ENCODE results near the gene DLK1. TPM values are rescaled to one million over a fixed set of nuclear protein-coding genes. Genes with fewer than 3 reads are reported as not detected.
A peak's percentile ranks its signal among the peaks of the same experiment; 100 is the strongest.

The DLK1 gene
- total and polyA plus RNA-seq, 2 of the 13 experiments (the other 11 are each of a cell fraction or from before 2014, with no cell fraction given), result 95.5 to 312 TPM

GRCh38 chr14:100679707-100680438, 46.8 kb upstream of the DLK1 start (continued):
- TF ChIP-seq ZNF318 (CRISPR knock-in tag; IDR thresholded peaks at IDR 0.05) (peak; percentile 65), ZNF282 (IDR thresholded peaks at IDR 0.05; ENCODE audit: partially characterized antibody) (no peak), ZNF234 (CRISPR knock-in tag; conservative IDR thresholded peaks at IDR 0.05) (no peak), NFAT5 (CRISPR knock-in tag; IDR thresholded peaks at IDR 0.05) (no peak), AGO1 (IDR thresholded peaks at IDR 0.05; ENCODE audit: low read depth, low read length, poor library complexity, severe bottlenecking) (no peak), ZNF589 (CRISPR knock-in tag; conservative IDR thresholded peaks at IDR 0.05) (0 out of 2 replicates have a peak, but pooled peaks have one; percentile 53), HIC2 (CRISPR knock-in tag; IDR thresholded peaks at IDR 0.05; ENCODE audit: low read depth) (peak; percentile 89), ZMYM2 (CRISPR knock-in tag; IDR thresholded peaks at IDR 0.05) (no peak), ZNF292 (CRISPR knock-in tag; IDR thresholded peaks at IDR 0.05; ENCODE audit: borderline replicate concordance, low read depth) (peak; percentile 94), GATAD1 (CRISPR knock-in tag; IDR thresholded peaks at IDR 0.05) (peak; percentile 52; the same call in 1 of the 2 replicates), RFX5 (IDR thresholded peaks at IDR 0.05; ENCODE audit: low read depth, low read length) (no peak), ZBTB21 (CRISPR knock-in tag; IDR thresholded peaks at IDR 0.05) (no peak), KDM1A (CRISPR knock-in tag; IDR thresholded peaks at IDR 0.05) (no peak; the same call in 1 of the 2 replicates)
